ENCODE results near the gene DYNC1LI2. TPM values are rescaled to one million over a fixed set of nuclear protein-coding genes. Genes with fewer than 3 reads are reported as not detected.

The DYNC1LI2 gene
- 131 and 156 TPM in 2 replicates for total RNA-seq

DNA sequence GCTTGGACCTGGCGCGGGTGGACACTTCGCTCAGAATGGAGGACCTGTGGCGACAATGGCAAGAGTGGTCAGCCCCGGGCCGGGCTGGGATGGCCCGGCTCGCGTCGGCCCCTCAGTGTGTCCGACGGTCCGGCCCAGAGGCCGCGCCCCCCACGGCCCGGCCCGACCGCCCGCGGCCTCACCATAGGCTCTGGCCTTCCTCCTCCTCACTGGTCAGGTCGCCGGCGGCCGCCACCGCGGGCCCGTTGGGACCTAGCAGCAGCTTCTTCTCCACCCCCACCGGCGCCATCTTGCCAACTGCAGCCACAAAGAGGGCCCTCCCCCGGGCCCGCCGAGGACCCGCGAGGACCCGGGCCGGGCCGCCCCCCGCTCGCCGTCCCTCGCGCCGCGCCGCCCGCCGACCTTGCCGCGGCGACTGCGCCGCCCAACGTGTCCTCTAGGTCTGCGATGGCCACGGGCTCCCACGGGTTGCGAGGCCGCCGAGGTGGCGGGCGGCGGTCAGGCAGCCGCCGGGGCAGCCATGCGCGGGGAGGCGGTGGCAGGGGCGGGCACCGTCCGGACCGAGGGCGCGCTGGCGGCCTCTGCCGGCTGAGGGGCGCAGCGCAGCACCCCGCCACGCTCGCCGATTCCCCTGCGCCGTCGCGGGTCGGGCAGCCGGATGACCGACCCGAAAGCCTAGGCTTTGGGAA, at the start of gene DYNC1LI2:
Gene DYNC1LI2 (minus strand): TSS at position 307 of the 689 bp plus-strand sequence. CDS start 18 bp downstream, at position 289.

GRCh38 chr16:66696669-66697630, 54.5 kb downstream of the DYNC1LI2 start, which contains the start of gene CMTM4:
CMTM4 (minus strand) TSS chr16:66696743; CDS start chr16:66696525, 218 bp downstream.

Other genes starting within 250 kb of the DYNC1LI2 start
- 30.5 and 59.0 TPM in 2 replicates for gene TK2, start 201.5 kb downstream of the DYNC1LI2 start, total RNA-seq
- gene CKLF, start 199.0 kb downstream of the DYNC1LI2 start, total RNA-seq: 61.1 and 62.4 TPM in 2 replicates
- 1.2 and 1.5 TPM in 2 replicates for gene CMTM1, start 185.2 kb downstream of the DYNC1LI2 start, total RNA-seq
- gene CMTM2, start 172.1 kb downstream of the DYNC1LI2 start, total RNA-seq: not detected in 2 replicates
- 8.5 and 13.9 TPM in 2 replicates for gene CMTM3, start 146.9 kb downstream of the DYNC1LI2 start, total RNA-seq
- 19.6 and 20.6 TPM in 2 replicates for gene CMTM4, start 54.9 kb downstream of the DYNC1LI2 start, total RNA-seq
- 0.11 TPM in 1 of 2 replicates, not detected in the other for gene TERB1, start 50.0 kb upstream of the DYNC1LI2 start, total RNA-seq
- gene NAE1, start 79.4 kb upstream of the DYNC1LI2 start, total RNA-seq: 69.6 and 122 TPM in 2 replicates
- gene CA7, start 92.8 kb upstream of the DYNC1LI2 start, total RNA-seq: not detected in 2 replicates
- gene PDP2, start 128.9 kb upstream of the DYNC1LI2 start, total RNA-seq: 17.1 and 17.7 TPM in 2 replicates
- gene CDH16, start 167.3 kb upstream of the DYNC1LI2 start, total RNA-seq: not detected in 2 replicates
- 3.8 and 8.0 TPM in 2 replicates for gene RRAD, start 173.9 kb upstream of the DYNC1LI2 start, total RNA-seq
- gene CIAO2B, start 182.8 kb upstream of the DYNC1LI2 start, total RNA-seq: 227 and 229 TPM in 2 replicates
- gene CES2, start 183.9 kb upstream of the DYNC1LI2 start, total RNA-seq: 23.8 and 29.5 TPM in 2 replicates
- 0.25 and 0.55 TPM in 2 replicates for gene CES3, start 209.7 kb upstream of the DYNC1LI2 start, total RNA-seq
- gene CES4A, start 237.0 kb upstream of the DYNC1LI2 start, total RNA-seq: 1.00 and 2.2 TPM in 2 replicates

All from uterine smooth muscle cell (primary cell).